ENCODE results near the gene TAOK1. TPM values are rescaled to one million over a fixed set of nuclear protein-coding genes. Genes with fewer than 3 reads are reported as not detected.

TAOK1 gene
- total RNA-seq, 1 experiment from 2014 or later, result 56.3 TPM

DNA sequence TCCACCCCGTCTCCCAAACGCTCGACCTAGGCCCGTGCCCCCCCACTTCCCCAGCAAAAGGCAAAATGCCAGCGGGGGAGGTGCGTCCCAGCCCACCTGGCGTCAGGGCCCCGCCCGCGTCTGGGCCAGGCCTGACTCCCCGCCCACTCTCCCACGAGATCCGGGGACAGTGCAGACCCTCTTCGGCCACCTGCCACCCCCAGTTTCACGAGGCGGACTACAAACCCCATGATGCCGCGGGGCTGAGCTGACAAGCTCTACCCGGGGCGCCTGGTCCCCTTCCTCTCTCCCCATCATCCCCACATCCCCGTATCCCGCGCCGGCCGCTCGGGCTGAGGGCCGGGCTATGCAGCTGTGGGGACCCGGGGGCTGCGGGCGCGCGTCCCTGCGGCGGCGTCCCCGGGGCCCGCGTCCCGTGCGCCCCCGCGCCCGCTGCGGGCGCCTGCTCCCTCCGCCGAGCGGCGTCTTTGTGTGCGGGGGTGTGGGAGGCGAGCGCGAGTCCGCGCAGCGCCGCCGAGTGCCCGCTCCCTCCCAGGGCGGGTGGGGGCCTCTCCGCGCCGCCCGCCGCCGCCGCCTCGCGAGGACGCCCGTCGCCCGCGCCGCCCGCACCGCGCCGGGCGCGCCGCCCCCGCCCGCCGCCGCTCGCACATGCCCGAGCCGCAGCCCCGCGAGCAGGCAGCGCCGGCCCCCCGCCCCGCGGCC is 202.8 kb downstream of the TAOK1 start, which contains the start of gene ANKRD13B:
ANKRD13B (plus strand) TSS at position 283 of the 702 bp plus-strand sequence. CDS start 490 bp downstream, outside the sequence.
- H2AFZ ChIP-seq (ENCODE audit: low read depth, low read length, poor library complexity, severe bottlenecking), result no peak within 1 kb of the TSS
- no peaks in the 10 kb centered on the region for H3K9me2 ChIP-seq (ENCODE audit: insufficient read depth)

DNA sequence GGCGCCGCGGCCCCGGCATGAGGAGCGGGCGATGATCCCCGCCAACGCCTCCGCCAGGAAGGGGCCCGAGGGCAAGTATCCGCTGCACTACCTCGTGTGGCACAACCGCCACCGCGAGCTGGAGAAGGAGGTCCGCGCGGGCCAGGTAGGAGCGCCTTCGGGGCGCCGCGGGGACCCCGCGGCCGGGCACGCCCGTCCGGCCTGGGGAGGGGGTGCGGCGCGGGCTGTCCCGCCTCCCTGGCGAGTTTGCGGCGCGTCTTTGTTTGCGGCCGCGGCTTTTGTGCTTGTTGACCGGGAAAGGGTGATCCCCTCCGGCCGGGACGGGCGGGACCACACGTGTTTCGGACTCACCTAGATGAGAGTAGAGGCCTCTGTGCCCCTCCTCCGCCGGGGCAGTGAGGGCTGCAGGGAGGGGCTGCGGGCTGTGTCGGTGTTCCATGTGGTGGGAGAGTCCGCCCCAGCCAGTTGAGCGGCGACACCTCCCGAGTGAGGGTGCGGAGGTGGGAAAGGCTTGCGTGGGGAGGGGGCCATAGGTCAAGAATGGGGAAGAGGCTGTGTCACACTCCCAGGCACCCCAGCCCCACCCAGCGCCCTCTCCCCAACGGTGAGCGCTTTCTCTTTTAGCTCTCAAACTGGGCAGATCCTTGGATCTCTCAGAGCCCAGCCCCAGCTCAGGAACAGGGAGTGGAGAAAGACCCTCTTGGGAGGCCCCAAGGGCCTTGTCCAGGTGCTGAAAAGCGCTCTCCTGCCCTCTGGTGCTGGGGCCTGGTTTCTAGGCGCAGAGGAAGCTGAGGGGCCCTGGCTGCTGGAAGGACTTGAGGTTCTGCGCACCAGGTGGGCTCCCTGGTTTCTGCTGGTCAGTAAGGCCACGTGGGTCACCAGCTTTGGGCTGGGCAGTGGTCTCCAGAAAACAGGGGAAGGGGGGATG is 203.7 kb downstream of the TAOK1 start:
- intact Hi-C loops (cut with micrococcal nuclease), result loop anchor here (10.0 kb wide), 1 partner anchor 449 kb away; no protein-coding TSS in a partner anchor
- no peaks in the 10 kb centered on the region for H3K27me3 ChIP-seq (ENCODE audit: insufficient read depth, low read length)
- peaks cover 28 to 57% of the 10 kb centered on the region in 2 experiments for H3K4me1 ChIP-seq (ENCODE audit: control insufficient read depth in 1 of 2, insufficient read depth in 2 of 2, low read length in 2 of 2)
- ATAC-seq (no peak), DNase-seq (ENCODE audit: low read depth, low spot score) (no peak)
- ChIA-PET RAD21 (ENCODE audit: low non-redundant PET in 1 of 2, low total read pairs in 2 of 2, uncharacterized antibody in 2 of 2, unreplicated experiment in 2 of 2) (interaction anchor here in 1 of 2 experiments (0.6 kb wide), 1 partner anchor 8 kb away, joined by 3 read pairs; no protein-coding TSS in a partner anchor), CTCF (interaction anchor here (1.0 to 3.4 kb wide), 9 partner anchors 14 to 502 kb away, joined by 3 to 57 read pairs (median 16); partner anchors contain the start of genes ABHD15 and TP53I13), POLR2A (no interaction called here)
- H3K4me3 ChIP-seq (replicated peaks in 1 of 2; ENCODE audit: low read depth in 1 of 2, low read length in 2 of 2), result peak overlapping the region; percentile 68 to 74
- H3K9ac ChIP-seq (ENCODE audit: low read length), result peak overlapping the region; percentile 72
- H3K79me2 ChIP-seq (ENCODE audit: insufficient read depth, low read length), result peaks cover 39% of the 10 kb centered on the region
- H3K4me2 ChIP-seq (ENCODE audit: low read length), result peak overlapping the region; percentile 82
- H3K9me2 ChIP-seq (ENCODE audit: insufficient read depth), result no peaks in the 10 kb centered on the region
- no peaks in the 10 kb centered on the region for H3K9me3 ChIP-seq (ENCODE audit: control insufficient read depth in 1 of 2, insufficient read depth in 1 of 2, low read depth in 1 of 2, low read length in 2 of 2)
- no peaks in the 10 kb centered on the region for H4K20me1 ChIP-seq (ENCODE audit: insufficient read depth)
- BruUV-seq (replicated peaks), result no TSS peak
- peak overlapping the region; percentile 94 for H3K27ac ChIP-seq (ENCODE audit: low read depth, low read length)
- H2AFZ ChIP-seq (ENCODE audit: low read depth, low read length, poor library complexity, severe bottlenecking), result no peak overlapping the region
- H3K36me3 ChIP-seq (ENCODE audit: control insufficient read depth in 1 of 2, insufficient read depth in 2 of 2, low read length in 2 of 2), result no peaks in the 10 kb centered on the region
- TF ChIP-seq YY1 (IDR thresholded peaks at IDR 0.05; ENCODE audit: extremely low read depth, insufficient replicate concordance, low read depth, low read length) (no peak), POLR2A (IDR thresholded peaks at IDR 0.05; ENCODE audit: borderline replicate concordance, extremely low read depth, insufficient read depth, insufficient read length) (no peak), EGR1 (IDR thresholded peaks at IDR 0.05; ENCODE audit: low read depth) (no peak; the same call in 1 of the 2 replicates), JUND (IDR thresholded peaks at IDR 0.05) (no peak), RAD21 (IDR thresholded peaks at IDR 0.05; ENCODE audit: low read depth) (peak; percentile 48), POLR2AphosphoS5 (IDR thresholded peaks at IDR 0.05; ENCODE audit: low read depth, low read length) (no peak)
- TF ChIP-seq, protein P1, sequence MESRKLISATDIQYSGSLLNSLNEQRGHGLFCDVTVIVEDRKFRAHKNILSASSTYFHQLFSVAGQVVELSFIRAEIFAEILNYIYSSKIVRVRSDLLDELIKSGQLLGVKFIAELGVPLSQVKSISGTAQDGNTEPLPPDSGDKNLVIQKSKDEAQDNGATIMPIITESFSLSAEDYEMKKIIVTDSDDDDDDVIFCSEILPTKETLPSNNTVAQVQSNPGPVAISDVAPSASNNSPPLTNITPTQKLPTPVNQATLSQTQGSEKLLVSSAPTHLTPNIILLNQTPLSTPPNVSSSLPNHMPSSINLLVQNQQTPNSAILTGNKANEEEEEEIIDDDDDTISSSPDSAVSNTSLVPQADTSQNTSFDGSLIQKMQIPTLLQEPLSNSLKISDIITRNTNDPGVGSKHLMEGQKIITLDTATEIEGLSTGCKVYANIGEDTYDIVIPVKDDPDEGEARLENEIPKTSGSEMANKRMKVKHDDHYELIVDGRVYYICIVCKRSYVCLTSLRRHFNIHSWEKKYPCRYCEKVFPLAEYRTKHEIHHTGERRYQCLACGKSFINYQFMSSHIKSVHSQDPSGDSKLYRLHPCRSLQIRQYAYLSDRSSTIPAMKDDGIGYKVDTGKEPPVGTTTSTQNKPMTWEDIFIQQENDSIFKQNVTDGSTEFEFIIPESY (IDR thresholded peaks at IDR 0.05; ENCODE audit: extremely low read depth, insufficient replicate concordance, low read length), result no peak
- TF ChIP-seq, protein P2, sequence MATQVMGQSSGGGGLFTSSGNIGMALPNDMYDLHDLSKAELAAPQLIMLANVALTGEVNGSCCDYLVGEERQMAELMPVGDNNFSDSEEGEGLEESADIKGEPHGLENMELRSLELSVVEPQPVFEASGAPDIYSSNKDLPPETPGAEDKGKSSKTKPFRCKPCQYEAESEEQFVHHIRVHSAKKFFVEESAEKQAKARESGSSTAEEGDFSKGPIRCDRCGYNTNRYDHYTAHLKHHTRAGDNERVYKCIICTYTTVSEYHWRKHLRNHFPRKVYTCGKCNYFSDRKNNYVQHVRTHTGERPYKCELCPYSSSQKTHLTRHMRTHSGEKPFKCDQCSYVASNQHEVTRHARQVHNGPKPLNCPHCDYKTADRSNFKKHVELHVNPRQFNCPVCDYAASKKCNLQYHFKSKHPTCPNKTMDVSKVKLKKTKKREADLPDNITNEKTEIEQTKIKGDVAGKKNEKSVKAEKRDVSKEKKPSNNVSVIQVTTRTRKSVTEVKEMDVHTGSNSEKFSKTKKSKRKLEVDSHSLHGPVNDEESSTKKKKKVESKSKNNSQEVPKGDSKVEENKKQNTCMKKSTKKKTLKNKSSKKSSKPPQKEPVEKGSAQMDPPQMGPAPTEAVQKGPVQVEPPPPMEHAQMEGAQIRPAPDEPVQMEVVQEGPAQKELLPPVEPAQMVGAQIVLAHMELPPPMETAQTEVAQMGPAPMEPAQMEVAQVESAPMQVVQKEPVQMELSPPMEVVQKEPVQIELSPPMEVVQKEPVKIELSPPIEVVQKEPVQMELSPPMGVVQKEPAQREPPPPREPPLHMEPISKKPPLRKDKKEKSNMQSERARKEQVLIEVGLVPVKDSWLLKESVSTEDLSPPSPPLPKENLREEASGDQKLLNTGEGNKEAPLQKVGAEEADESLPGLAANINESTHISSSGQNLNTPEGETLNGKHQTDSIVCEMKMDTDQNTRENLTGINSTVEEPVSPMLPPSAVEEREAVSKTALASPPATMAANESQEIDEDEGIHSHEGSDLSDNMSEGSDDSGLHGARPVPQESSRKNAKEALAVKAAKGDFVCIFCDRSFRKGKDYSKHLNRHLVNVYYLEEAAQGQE (IDR thresholded peaks at IDR 0.05; ENCODE audit: low read depth), result no peak; the same call in 1 of the 2 replicates

More for the DNA sequence above, 202.8 kb downstream of the TAOK1 start, which contains the start of gene ANKRD13B:
- H3K9me3 ChIP-seq (ENCODE audit: control insufficient read depth in 1 of 2, insufficient read depth in 1 of 2, low read depth in 1 of 2, low read length in 2 of 2), result no peaks in the 10 kb centered on the region
- ChIA-PET RAD21 (ENCODE audit: low non-redundant PET in 1 of 2, low total read pairs in 2 of 2, uncharacterized antibody in 2 of 2, unreplicated experiment in 2 of 2) (no interaction called here), POLR2A (interaction anchor here (1.0 to 1.5 kb wide), 2 partner anchors 12 to 30 kb away, joined by 4 to 6 read pairs; partner anchors contain the start of gene CORO6), CTCF (interaction anchor here (0.9 to 3.4 kb wide), 14 partner anchors 13 to 702 kb away, joined by 3 to 57 read pairs (median 5); partner anchors contain the start of genes ABHD15 and TP53I13)
- peak within 1 kb of the TSS; percentile 91 for H3K4me2 ChIP-seq (ENCODE audit: low read length)
- no peaks in the 10 kb centered on the region for H4K20me1 ChIP-seq (ENCODE audit: insufficient read depth)
- H3K4me1 ChIP-seq (ENCODE audit: control insufficient read depth in 1 of 2, insufficient read depth in 2 of 2, low read length in 2 of 2), result peaks cover 28 to 61% of the 10 kb centered on the region in 2 experiments
- H3K36me3 ChIP-seq (ENCODE audit: control insufficient read depth in 1 of 2, insufficient read depth in 2 of 2, low read length in 2 of 2), result no peaks in the 10 kb centered on the region
- intact Hi-C loops (cut with micrococcal nuclease), result loop anchor here (10.0 kb wide), 1 partner anchor 448 kb away; no protein-coding TSS in a partner anchor
- no peaks in the 10 kb centered on the region for H3K27me3 ChIP-seq (ENCODE audit: insufficient read depth, low read length)
- H3K4me3 ChIP-seq (replicated peaks in 1 of 2; ENCODE audit: low read depth in 1 of 2, low read length in 2 of 2), result peak within 1 kb of the TSS; percentile 68 to 74
- TF ChIP-seq TCF7L2 (IDR thresholded peaks at IDR 0.05; ENCODE audit: borderline replicate concordance, extremely low read depth, insufficient read depth, insufficient read length), result peak; percentile 44
- TF ChIP-seq SIN3A (IDR thresholded peaks at IDR 0.05; ENCODE audit: low read depth), result no peak; the same call in 1 of the 2 replicates
- no peak for DNase-seq (ENCODE audit: low read depth, low spot score)
- peak; percentile 5 for ATAC-seq
- peak within 1 kb of the TSS; percentile 84 for H3K9ac ChIP-seq (ENCODE audit: low read length)
- no TSS peak for BruUV-seq (replicated peaks)
- peak within 1 kb of the TSS; percentile 94 for H3K27ac ChIP-seq (ENCODE audit: low read depth, low read length)
- H3K79me2 ChIP-seq (ENCODE audit: insufficient read depth, low read length), result peaks cover 45% of the 10 kb centered on the region

Measured in HCT116 (cell line).